Measurements from ENCODE around the gene CES4A. TPM values are rescaled to one million over a fixed set of nuclear protein-coding genes. Genes with fewer than 3 reads are reported as not detected.

The CES4A gene
- total RNA-seq, 1 experiment from 2014 or later = 1.9 TPM

DNA sequence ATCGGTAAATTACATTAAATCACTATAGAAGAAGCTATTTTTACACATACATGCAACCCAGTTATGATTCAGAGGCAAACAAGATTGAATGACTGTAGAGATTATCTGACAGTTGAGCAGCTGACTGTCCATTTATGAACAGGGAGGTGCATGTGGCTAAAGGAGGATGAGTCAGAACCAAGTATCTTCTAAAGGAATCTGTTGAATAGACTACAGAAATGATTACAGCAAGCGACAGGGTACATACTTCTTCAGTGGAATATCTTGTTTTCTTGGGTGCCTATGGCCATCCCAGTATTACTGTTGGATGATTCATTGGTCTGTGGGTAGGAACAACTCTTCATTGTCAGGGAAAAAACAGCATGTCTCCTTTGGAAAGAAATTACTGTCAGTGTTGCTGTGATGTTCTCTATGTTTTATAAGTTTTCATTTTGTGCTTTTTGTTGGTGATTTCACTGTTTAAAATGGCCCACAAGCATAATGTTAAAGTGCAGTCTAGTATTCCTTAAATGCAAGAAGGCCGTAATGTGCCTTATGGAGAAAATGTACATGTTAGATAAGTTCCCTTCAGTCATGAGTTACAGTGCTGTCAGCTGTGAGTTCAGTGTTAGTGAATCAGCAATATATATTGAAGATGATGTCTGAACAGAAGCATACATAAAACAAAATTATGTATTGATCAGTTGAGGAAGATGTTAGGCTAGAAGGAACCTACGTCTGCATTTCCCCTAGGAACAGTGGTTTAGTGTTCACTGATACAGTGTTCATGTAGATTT lies 67.5 kb downstream of the CES4A start:
- Histone ChIP-seq H3K9me3 (ENCODE audit: control insufficient read depth, low read depth, low read length) (no peaks in the 10 kb centered on the region), H3K4me1 (ENCODE audit: insufficient read depth, low read length) (no peaks in the 10 kb centered on the region), H2AFZ (ENCODE audit: low read length) (no peak overlapping the region), H3K23me2 (ENCODE audit: insufficient read length, low read depth, low read length, poor library complexity, severe bottlenecking) (no peaks in the 10 kb centered on the region), H4K8ac (replicated peaks; ENCODE audit: insufficient read length, low read depth, low read length) (no peak overlapping the region), H3K27me3 (ENCODE audit: insufficient read depth, low read length) (no peaks in the 10 kb centered on the region), H2BK20ac (ENCODE audit: low read depth, low read length, poor library complexity, severe bottlenecking) (no peak overlapping the region), H4K91ac (ENCODE audit: insufficient read length, low read depth, low read length) (no peak overlapping the region), H3K27ac (ENCODE audit: insufficient read length, low read depth, low read length) (no peak overlapping the region), H3K56ac (ENCODE audit: insufficient read length, low read depth, low read length) (no peak overlapping the region), H2BK12ac (ENCODE audit: insufficient read length, low read depth, low read length) (no peak overlapping the region), H2BK5ac (ENCODE audit: insufficient read length, low read length) (no peak overlapping the region), H2AK5ac (ENCODE audit: insufficient read length, low read length) (no peak overlapping the region), H3K4me2 (ENCODE audit: insufficient read depth, insufficient read length, low read length) (no peak overlapping the region), H3K79me2 (ENCODE audit: insufficient read depth, low read length) (no peaks in the 10 kb centered on the region), H3K4ac (ENCODE audit: low read depth, low read length) (no peak overlapping the region), H3K23ac (ENCODE audit: insufficient read length, low read depth, low read length) (no peak overlapping the region), H4K20me1 (ENCODE audit: control insufficient read depth, insufficient read depth, insufficient read length) (no peaks in the 10 kb centered on the region), H3K14ac (ENCODE audit: insufficient read depth, low read length) (no peak overlapping the region), H3K79me1 (ENCODE audit: insufficient read depth, low read depth, low read length, poor library complexity, severe bottlenecking) (peaks cover 3% of the 10 kb centered on the region), H3K18ac (ENCODE audit: insufficient read length, low read depth, low read length) (no peak overlapping the region), H2BK120ac (ENCODE audit: low read depth, low read length, poor library complexity, severe bottlenecking) (no peak overlapping the region), H4K5ac (ENCODE audit: insufficient read length, low read depth, low read length) (no peak overlapping the region), H3T11ph (ENCODE audit: low read length) (no peak overlapping the region), H2BK15ac (ENCODE audit: low read depth, low read length) (no peak overlapping the region), H3K9ac (ENCODE audit: extremely low read depth, insufficient read length, low read length) (no peak overlapping the region)
- DNase-seq = no peak
- Mint-ChIP-seq H3K4me3 (no peak overlapping the region), H3K4me1 (no peaks in the 10 kb centered on the region), H3K9me3 (no peaks in the 10 kb centered on the region), H3K27ac (no peak overlapping the region), H3K27me3 (ENCODE audit: low read depth) (no peaks in the 10 kb centered on the region), H3K36me3 (ENCODE audit: insufficient read depth in 1 of 3, low read depth in 3 of 3) (peaks cover 0 to 27% (median 13%) of the 10 kb centered on the region in 3 experiments; a peak in 5 of 7 replicates)
- TF ChIP-seq, protein P1, sequence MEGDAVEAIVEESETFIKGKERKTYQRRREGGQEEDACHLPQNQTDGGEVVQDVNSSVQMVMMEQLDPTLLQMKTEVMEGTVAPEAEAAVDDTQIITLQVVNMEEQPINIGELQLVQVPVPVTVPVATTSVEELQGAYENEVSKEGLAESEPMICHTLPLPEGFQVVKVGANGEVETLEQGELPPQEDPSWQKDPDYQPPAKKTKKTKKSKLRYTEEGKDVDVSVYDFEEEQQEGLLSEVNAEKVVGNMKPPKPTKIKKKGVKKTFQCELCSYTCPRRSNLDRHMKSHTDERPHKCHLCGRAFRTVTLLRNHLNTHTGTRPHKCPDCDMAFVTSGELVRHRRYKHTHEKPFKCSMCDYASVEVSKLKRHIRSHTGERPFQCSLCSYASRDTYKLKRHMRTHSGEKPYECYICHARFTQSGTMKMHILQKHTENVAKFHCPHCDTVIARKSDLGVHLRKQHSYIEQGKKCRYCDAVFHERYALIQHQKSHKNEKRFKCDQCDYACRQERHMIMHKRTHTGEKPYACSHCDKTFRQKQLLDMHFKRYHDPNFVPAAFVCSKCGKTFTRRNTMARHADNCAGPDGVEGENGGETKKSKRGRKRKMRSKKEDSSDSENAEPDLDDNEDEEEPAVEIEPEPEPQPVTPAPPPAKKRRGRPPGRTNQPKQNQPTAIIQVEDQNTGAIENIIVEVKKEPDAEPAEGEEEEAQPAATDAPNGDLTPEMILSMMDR (conservative IDR thresholded peaks at IDR 0.05) = no peak
- WGBS (ENCODE audit: extremely low coverage, insufficient read length, low lambda C conversion rate) = no CpG with 5 or more reads among the region's 4 CpGs

Other genes starting within 250 kb of the CES4A start
- 94.2 and 100 TPM in 2 replicates for gene DYNC1LI2, start 237.0 kb upstream of the CES4A start, total RNA-seq (2021)
- gene TERB1, start 187.0 kb upstream of the CES4A start, total RNA-seq (2021) = not detected in 2 replicates
- 131 and 144 TPM in 2 replicates for gene NAE1, start 157.6 kb upstream of the CES4A start, total RNA-seq (2021)
- gene CA7, start 144.2 kb upstream of the CES4A start, total RNA-seq (2021) = 0.55 and 0.81 TPM in 2 replicates
- 22.0 and 23.1 TPM in 2 replicates for gene PDP2, start 108.1 kb upstream of the CES4A start, total RNA-seq (2021)
- not detected in 2 replicates for gene CDH16, start 69.7 kb upstream of the CES4A start, total RNA-seq (2021)
- 0.44 and 0.72 TPM in 2 replicates for gene RRAD, start 63.1 kb upstream of the CES4A start, total RNA-seq (2021)
- gene CIAO2B, start 54.2 kb upstream of the CES4A start, total RNA-seq (2021) = 83.0 and 85.7 TPM in 2 replicates
- gene CES2, start 53.1 kb upstream of the CES4A start, total RNA-seq (2021) = 25.8 and 28.2 TPM in 2 replicates
- gene CES3, start 27.3 kb upstream of the CES4A start, total RNA-seq (2021) = 3.4 and 3.7 TPM in 2 replicates
- 76.3 and 84.3 TPM in 2 replicates for gene CBFB, start 40.6 kb downstream of the CES4A start, total RNA-seq (2021)
- gene PHAF1, start 121.4 kb downstream of the CES4A start, total RNA-seq (2021) = 18.2 and 18.8 TPM in 2 replicates
- gene B3GNT9, start 162.4 kb downstream of the CES4A start, total RNA-seq (2021) = 11.2 and 11.4 TPM in 2 replicates
- 1.4 and 1.7 TPM in 2 replicates for gene TRADD, start 171.3 kb downstream of the CES4A start, total RNA-seq (2021)
- gene FBXL8, start 171.4 kb downstream of the CES4A start, total RNA-seq (2021) = 0.59 and 0.75 TPM in 2 replicates
- gene HSF4, start 176.2 kb downstream of the CES4A start, total RNA-seq (2021) = 1.2 and 1.5 TPM in 2 replicates
- 5.6 and 5.9 TPM in 2 replicates for gene NOL3, start 181.9 kb downstream of the CES4A start, total RNA-seq (2021)
- gene MATCAP1, start 195.4 kb downstream of the CES4A start, total RNA-seq (2021) = 42.1 and 51.2 TPM in 2 replicates
- gene EXOC3L1, start 201.5 kb downstream of the CES4A start, total RNA-seq (2021) = 3.1 and 3.3 TPM in 2 replicates
- gene E2F4, start 203.6 kb downstream of the CES4A start, total RNA-seq (2021) = 109 and 116 TPM in 2 replicates
- gene ELMO3, start 210.5 kb downstream of the CES4A start, total RNA-seq (2021) = 8.6 and 9.1 TPM in 2 replicates
- 42.6 and 43.3 TPM in 2 replicates for gene TMEM208, start 238.5 kb downstream of the CES4A start, total RNA-seq (2021)

Data from H9 (cell line).